ENCODE results near the gene CCRL2. TPM values are rescaled to one million over a fixed set of nuclear protein-coding genes. Genes with fewer than 3 reads are reported as not detected.

The CCRL2 gene
- polyA plus RNA-seq, 1 donor from 2014 or later = not detected

DNA sequence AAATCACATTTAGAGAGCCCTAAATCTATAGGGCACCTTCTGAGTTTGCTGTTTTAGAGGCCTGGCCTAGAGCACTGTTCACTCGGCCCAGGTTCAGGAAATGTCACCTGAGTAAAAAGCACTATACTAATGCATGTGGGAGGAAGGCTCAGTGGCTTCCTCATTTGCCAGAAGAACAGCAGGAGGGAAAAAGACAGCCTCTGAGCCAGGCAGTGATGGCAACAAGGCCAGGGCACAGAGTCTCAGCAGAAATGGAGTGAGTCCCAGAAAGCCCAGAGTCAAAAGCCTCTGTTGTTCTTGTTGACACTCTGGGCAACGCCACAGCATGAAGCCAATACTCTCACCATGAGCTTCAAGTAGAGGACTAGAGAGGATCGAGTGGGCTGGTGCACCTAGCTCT, 31.8 kb downstream of the CCRL2 start:
- H3K9me3 ChIP-seq (ENCODE audit: low read length) = no peaks in the 10 kb centered on the region
- no peak overlapping the region for H3K9ac ChIP-seq (ENCODE audit: low read length)
- H3K79me2 ChIP-seq (replicated peaks; ENCODE audit: insufficient read depth, low read length) = no peaks in the 10 kb centered on the region
- H3F3A ChIP-seq (ENCODE audit: insufficient read depth, low read length, poor library complexity, severe bottlenecking) = no peaks in the 10 kb centered on the region
- no peaks in the 10 kb centered on the region for H3K9me2 ChIP-seq (ENCODE audit: insufficient read depth, low read length)
- no peak overlapping the region for H3K27ac ChIP-seq (ENCODE audit: low read length)
- TF ChIP-seq MXI1 (conservative IDR thresholded peaks at IDR 0.05; ENCODE audit: poor library complexity, severe bottlenecking) (no peak), EZH2 (IDR thresholded peaks at IDR 0.05; ENCODE audit: borderline replicate concordance, insufficient read depth, low read length, poor library complexity, severe bottlenecking) (no peak), EP300 (conservative IDR thresholded peaks at IDR 0.05; ENCODE audit: poor library complexity, severe bottlenecking) (no peak), POLR2AphosphoS5 (IDR thresholded peaks at IDR 0.05) (no peak), TAF1 (IDR thresholded peaks at IDR 0.05; ENCODE audit: low read depth) (no peak), SMC3 (conservative IDR thresholded peaks at IDR 0.05; ENCODE audit: poor library complexity) (no peak), RAD21 (conservative IDR thresholded peaks at IDR 0.05) (no peak)
- no peaks in the 10 kb centered on the region for H3K27me3 ChIP-seq (ENCODE audit: insufficient read depth, low read depth, low read length)
- no peak overlapping the region for H2AFZ ChIP-seq (ENCODE audit: low read depth, low read length)
- H3K36me3 ChIP-seq (ENCODE audit: insufficient read depth, low read length) = no peaks in the 10 kb centered on the region
- H3K4me3 ChIP-seq (ENCODE audit: low read length) = no peak overlapping the region
- H4K20me1 ChIP-seq (ENCODE audit: insufficient read depth) = no peaks in the 10 kb centered on the region
- H3K4me2 ChIP-seq (ENCODE audit: low read length) = no peak overlapping the region

DNA sequence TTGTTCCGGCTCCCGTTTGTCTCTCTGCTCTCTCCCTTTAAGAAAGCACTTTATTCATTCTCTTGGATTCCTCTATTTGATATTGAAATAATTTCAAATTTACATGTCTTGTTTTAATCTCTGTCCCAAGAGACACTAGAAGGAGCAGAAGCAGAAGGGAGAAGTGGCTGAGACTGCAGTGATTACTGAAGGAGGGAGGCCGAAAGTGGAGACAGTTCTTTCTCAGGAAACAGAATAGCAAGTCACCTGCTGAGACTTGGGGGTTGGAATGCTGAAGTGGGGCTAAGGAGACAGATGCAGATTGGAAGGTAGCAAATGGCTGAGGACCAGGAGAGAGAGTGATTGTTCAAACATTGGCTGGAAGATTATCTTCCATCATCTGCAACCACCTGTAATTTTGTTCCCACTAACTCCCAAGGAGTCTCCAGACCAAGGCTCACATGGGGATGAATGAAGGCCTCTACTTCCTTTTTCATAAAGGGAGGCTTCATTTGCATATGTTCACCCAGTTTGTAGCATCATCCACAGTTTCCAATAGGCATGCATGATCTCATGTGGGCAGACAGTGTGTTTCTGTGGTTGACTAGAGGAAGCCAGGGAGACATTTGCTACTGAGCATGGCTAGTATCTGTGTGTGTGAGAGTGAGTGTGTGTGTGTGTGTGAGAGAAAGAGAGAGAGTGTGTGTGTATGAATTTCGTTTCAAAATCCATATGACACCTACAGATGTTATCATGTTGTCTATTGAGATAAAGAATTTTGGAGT, 33.7 kb downstream of the CCRL2 start:
- no peak for TF ChIP-seq MXI1 (conservative IDR thresholded peaks at IDR 0.05; ENCODE audit: poor library complexity, severe bottlenecking)
- no peak for TF ChIP-seq TAF1 (IDR thresholded peaks at IDR 0.05; ENCODE audit: low read depth)
- no peak for TF ChIP-seq EP300 (conservative IDR thresholded peaks at IDR 0.05; ENCODE audit: poor library complexity, severe bottlenecking)
- TF ChIP-seq POLR2AphosphoS5 (IDR thresholded peaks at IDR 0.05) = no peak
- TF ChIP-seq, protein P1, sequence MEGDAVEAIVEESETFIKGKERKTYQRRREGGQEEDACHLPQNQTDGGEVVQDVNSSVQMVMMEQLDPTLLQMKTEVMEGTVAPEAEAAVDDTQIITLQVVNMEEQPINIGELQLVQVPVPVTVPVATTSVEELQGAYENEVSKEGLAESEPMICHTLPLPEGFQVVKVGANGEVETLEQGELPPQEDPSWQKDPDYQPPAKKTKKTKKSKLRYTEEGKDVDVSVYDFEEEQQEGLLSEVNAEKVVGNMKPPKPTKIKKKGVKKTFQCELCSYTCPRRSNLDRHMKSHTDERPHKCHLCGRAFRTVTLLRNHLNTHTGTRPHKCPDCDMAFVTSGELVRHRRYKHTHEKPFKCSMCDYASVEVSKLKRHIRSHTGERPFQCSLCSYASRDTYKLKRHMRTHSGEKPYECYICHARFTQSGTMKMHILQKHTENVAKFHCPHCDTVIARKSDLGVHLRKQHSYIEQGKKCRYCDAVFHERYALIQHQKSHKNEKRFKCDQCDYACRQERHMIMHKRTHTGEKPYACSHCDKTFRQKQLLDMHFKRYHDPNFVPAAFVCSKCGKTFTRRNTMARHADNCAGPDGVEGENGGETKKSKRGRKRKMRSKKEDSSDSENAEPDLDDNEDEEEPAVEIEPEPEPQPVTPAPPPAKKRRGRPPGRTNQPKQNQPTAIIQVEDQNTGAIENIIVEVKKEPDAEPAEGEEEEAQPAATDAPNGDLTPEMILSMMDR (IDR thresholded peaks at IDR 0.05; ENCODE audit: poor library complexity, severe bottlenecking) = no peak
- TF ChIP-seq, protein P2, sequence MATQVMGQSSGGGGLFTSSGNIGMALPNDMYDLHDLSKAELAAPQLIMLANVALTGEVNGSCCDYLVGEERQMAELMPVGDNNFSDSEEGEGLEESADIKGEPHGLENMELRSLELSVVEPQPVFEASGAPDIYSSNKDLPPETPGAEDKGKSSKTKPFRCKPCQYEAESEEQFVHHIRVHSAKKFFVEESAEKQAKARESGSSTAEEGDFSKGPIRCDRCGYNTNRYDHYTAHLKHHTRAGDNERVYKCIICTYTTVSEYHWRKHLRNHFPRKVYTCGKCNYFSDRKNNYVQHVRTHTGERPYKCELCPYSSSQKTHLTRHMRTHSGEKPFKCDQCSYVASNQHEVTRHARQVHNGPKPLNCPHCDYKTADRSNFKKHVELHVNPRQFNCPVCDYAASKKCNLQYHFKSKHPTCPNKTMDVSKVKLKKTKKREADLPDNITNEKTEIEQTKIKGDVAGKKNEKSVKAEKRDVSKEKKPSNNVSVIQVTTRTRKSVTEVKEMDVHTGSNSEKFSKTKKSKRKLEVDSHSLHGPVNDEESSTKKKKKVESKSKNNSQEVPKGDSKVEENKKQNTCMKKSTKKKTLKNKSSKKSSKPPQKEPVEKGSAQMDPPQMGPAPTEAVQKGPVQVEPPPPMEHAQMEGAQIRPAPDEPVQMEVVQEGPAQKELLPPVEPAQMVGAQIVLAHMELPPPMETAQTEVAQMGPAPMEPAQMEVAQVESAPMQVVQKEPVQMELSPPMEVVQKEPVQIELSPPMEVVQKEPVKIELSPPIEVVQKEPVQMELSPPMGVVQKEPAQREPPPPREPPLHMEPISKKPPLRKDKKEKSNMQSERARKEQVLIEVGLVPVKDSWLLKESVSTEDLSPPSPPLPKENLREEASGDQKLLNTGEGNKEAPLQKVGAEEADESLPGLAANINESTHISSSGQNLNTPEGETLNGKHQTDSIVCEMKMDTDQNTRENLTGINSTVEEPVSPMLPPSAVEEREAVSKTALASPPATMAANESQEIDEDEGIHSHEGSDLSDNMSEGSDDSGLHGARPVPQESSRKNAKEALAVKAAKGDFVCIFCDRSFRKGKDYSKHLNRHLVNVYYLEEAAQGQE (IDR thresholded peaks at IDR 0.05; ENCODE audit: borderline replicate concordance) = no peak
- TF ChIP-seq SMC3 (conservative IDR thresholded peaks at IDR 0.05; ENCODE audit: poor library complexity) = no peak
- no peak for TF ChIP-seq EZH2 (IDR thresholded peaks at IDR 0.05; ENCODE audit: borderline replicate concordance, insufficient read depth, low read length, poor library complexity, severe bottlenecking)
- TF ChIP-seq RAD21 (conservative IDR thresholded peaks at IDR 0.05) = no peak
- no peak overlapping the region for H2AFZ ChIP-seq (ENCODE audit: low read depth, low read length)
- H3K9me3 ChIP-seq (ENCODE audit: low read length) = no peaks in the 10 kb centered on the region
- H3K27me3 ChIP-seq (ENCODE audit: insufficient read depth, low read depth, low read length) = no peaks in the 10 kb centered on the region
- H3F3A ChIP-seq (ENCODE audit: insufficient read depth, low read length, poor library complexity, severe bottlenecking) = no peaks in the 10 kb centered on the region
- H3K4me2 ChIP-seq (ENCODE audit: low read length) = no peak overlapping the region
- no peaks in the 10 kb centered on the region for H4K20me1 ChIP-seq (ENCODE audit: insufficient read depth)
- no peaks in the 10 kb centered on the region for H3K79me2 ChIP-seq (replicated peaks; ENCODE audit: insufficient read depth, low read length)
- no peak overlapping the region for H3K27ac ChIP-seq (ENCODE audit: low read length)
- no peak overlapping the region for H3K9ac ChIP-seq (ENCODE audit: low read length)
- no peaks in the 10 kb centered on the region for H3K9me2 ChIP-seq (ENCODE audit: insufficient read depth, low read length)
- H3K4me3 ChIP-seq (ENCODE audit: low read length) = no peak overlapping the region
- H3K36me3 ChIP-seq (ENCODE audit: insufficient read depth, low read length) = no peaks in the 10 kb centered on the region

Measured in neural cell (in vitro differentiated cells).